OCI-LY1 (cell line): ENCODE measurements around the gene COL3A1.

ENCODE experiments used
- H2AFZ ChIP-seq: fragments of 200-600 bp; sonication (generic), shearing (Covaris generic); 2 replicates; pipeline ENCODE4 v1.6.0; 2014; ENCODE audit warnings: antibody characterized with exemption, mild to moderate bottlenecking, low read length
- H3F3A ChIP-seq: fragments of 200-600 bp; sonication (generic), shearing (Covaris generic); 2 replicates; pipeline ENCODE4 v1.6.0; 2014; ENCODE audit warnings: mild to moderate bottlenecking, antibody characterized with exemption, low read length, moderate library complexity; ENCODE audit not compliant: insufficient read depth
- H3K27ac ChIP-seq: fragments of 200-600 bp; sonication (generic); 2 replicates; pipeline ENCODE4 v1.5.1; 2014; ENCODE audit warnings: low read length, mixed run types, mild to moderate bottlenecking, low read depth; ENCODE audit not compliant: poor library complexity, severe bottlenecking
- H3K27me3 ChIP-seq: fragments of 200-600 bp; sonication (generic); 2 replicates; pipeline ENCODE4 v1.6.0; 2014; ENCODE audit warnings: antibody characterized with exemption, mild to moderate bottlenecking, low read length, moderate library complexity; ENCODE audit not compliant: insufficient read depth
- H3K36me3 ChIP-seq: fragments of 200-600 bp; sonication (generic); 2 replicates; pipeline ENCODE4 v1.6.1; 2014; ENCODE audit warnings: mild to moderate bottlenecking, antibody characterized with exemption, low read length, moderate library complexity, mixed read lengths; ENCODE audit not compliant: insufficient read depth
- H3K4me1 ChIP-seq: fragments of 200-600 bp; sonication (generic); 2 replicates; pipeline ENCODE4 v1.5.1; 2014; ENCODE audit warnings: mild to moderate bottlenecking, low read length, moderate library complexity; ENCODE audit not compliant: insufficient read depth, severe bottlenecking
- H3K4me2 ChIP-seq: fragments of 200-600 bp; sonication (generic), shearing (Covaris generic); 2 replicates; pipeline ENCODE4 v1.6.1; 2014; ENCODE audit warnings: low read length
- H3K4me3 ChIP-seq: fragments of 200-600 bp; sonication (generic); 2 replicates; pipeline ENCODE4 v1.5.1; 2014; ENCODE audit warnings: low read length, low read depth, mild to moderate bottlenecking, mixed read lengths; ENCODE audit not compliant: poor library complexity, severe bottlenecking
- H3K79me2 ChIP-seq: fragments of 200-600 bp; shearing (Covaris generic); 2 replicates; pipeline ENCODE4 v1.6.1; 2016; ENCODE audit warnings: mixed run types, low read length, mixed read lengths; ENCODE audit not compliant: insufficient read depth
- H3K9ac ChIP-seq: fragments of 200-600 bp; sonication (generic), shearing (Covaris generic); 2 replicates; pipeline ENCODE4 v1.6.1; 2014; ENCODE audit warnings: mild to moderate bottlenecking, low read length, mixed read lengths
- H3K9me2 ChIP-seq: fragments of 200-600 bp; sonication (generic), shearing (Covaris generic); 2 replicates; pipeline ENCODE4 v1.6.1; 2014; ENCODE audit warnings: low read depth, mild to moderate bottlenecking, low read length, mixed read lengths
- H3K9me3 ChIP-seq: fragments of 200-600 bp; shearing (Covaris generic); 2 replicates; pipeline ENCODE4 v1.6.1; 2014; ENCODE audit warnings: low read length, mixed read lengths
- H4K20me1 ChIP-seq: fragments of 200-600 bp; sonication (generic), shearing (Covaris generic); 2 replicates; pipeline ENCODE4 v1.6.0; 2016; ENCODE audit warnings: mild to moderate bottlenecking, low read length; ENCODE audit not compliant: insufficient read depth
- CTCF ChIP-seq: fragments of 200-600 bp; sonication (generic), shearing (Covaris generic); IDR thresholded peaks from 2 replicates; pipeline ENCODE4 v1.5.1; 2017; ENCODE audit warnings: mild to moderate bottlenecking, antibody characterized with exemption, low read length, moderate library complexity, mixed read lengths
- EZH2 ChIP-seq: fragments of 200-600 bp; sonication (generic), shearing (Covaris generic); IDR thresholded peaks from 2 replicates; pipeline ENCODE4 v1.8.0; 2017; ENCODE audit warnings: borderline replicate concordance, mixed run types, mild to moderate bottlenecking, antibody characterized with exemption, low read length, moderate library complexity, mixed read lengths

The COL3A1 gene

DNA sequence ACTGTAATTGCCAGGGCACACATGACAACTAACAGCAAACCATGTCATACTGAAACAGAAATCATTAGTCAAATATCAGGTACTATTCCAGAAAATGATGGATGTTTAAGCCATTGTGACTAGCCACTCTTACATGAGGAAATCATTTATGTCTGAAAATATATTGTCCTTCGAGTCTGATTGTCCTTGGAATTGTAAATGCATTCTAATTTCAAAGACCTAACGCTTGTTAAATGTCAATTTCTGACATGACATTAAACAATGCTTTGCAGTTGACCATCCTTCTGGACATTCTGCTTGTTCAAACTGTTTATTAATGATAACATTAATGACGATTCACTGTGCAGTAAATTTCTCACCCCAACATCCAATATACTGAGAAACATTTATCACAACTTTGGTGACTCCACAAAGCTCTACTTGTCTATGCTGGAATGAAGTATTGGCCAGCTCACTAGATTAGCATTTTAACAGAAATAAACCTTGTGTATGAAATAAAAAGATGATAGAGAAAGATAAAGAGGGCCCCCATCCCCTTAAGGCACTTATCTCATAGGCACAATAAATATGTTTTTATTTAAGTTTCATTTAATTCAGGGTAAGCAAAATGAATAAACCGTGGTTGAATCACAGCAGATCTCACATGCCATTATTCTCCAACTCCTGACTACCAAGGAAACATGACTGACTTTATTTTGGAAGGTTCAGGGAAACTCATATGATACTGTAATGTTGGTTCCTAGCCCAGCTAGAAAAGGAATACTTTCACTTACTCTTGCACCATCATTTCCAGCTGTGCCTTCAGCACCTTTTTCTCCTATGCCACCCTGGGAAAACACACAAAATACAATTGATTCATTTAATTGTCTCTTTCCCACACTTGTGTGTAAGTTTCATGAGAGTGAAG lies 82.3 kb downstream of the COL3A1 start:
- H3K4me1 ChIP-seq = no peaks in the 10 kb centered on the region

GRCh38 chr2:189057316-189057715 lies 83.1 kb downstream of the COL3A1 start:
- H3K4me3 ChIP-seq = no peak overlapping the region
- TF ChIP-seq EZH2 = no peak
- TF ChIP-seq CTCF = no peak
- no peak overlapping the region for H3K27ac ChIP-seq
- no peaks in the 10 kb centered on the region for H3K9me2 ChIP-seq
- no peaks in the 10 kb centered on the region for H3K4me1 ChIP-seq
- H3K9me3 ChIP-seq = no peaks in the 10 kb centered on the region
- H3K79me2 ChIP-seq = no peaks in the 10 kb centered on the region
- no peak overlapping the region for H3K9ac ChIP-seq
- H3K36me3 ChIP-seq = no peaks in the 10 kb centered on the region
- no peak overlapping the region for H2AFZ ChIP-seq
- no peaks in the 10 kb centered on the region for H4K20me1 ChIP-seq
- no peak overlapping the region for H3K4me2 ChIP-seq
- no peaks in the 10 kb centered on the region for H3K27me3 ChIP-seq
- H3F3A ChIP-seq = no peaks in the 10 kb centered on the region

More for the DNA sequence above, 82.3 kb downstream of the COL3A1 start:
- no peaks in the 10 kb centered on the region for H3K79me2 ChIP-seq
- H3K4me3 ChIP-seq = no peak overlapping the region
- no peak overlapping the region for H3K9ac ChIP-seq
- no peaks in the 10 kb centered on the region for H3K9me2 ChIP-seq
- H3K27ac ChIP-seq = no peak overlapping the region
- no peaks in the 10 kb centered on the region for H3K27me3 ChIP-seq
- H2AFZ ChIP-seq = no peak overlapping the region
- H3K36me3 ChIP-seq = no peaks in the 10 kb centered on the region
- H4K20me1 ChIP-seq = no peaks in the 10 kb centered on the region
- H3K4me2 ChIP-seq = no peak overlapping the region
- no peaks in the 10 kb centered on the region for H3F3A ChIP-seq
- TF ChIP-seq EZH2 (no peak), CTCF (no peak)
- H3K9me3 ChIP-seq = no peaks in the 10 kb centered on the region

DNA sequence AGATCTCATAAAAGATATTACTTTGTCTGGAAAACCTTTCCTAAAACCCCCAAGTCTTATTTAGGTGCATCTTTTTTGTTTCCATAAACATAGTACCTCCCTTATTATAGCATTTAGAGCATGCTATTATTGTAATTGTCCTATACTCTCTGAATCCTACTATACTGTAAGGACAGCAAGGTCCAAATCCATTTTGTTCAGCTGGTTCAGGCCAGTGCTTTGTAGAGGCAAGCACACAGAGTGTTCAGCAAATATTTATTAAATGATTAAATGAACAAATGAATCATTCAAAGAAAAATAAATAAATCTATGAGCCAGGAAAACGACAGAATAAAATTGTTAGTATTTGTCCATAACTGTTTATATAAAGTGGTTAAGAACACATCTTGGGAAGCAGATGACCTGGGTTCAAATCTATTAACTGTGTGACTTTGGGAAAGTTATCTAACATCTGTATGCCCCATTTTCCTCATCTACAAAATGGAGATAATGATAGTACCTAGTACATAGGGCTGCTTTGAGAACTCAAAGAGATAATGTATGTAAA lies 86.0 kb downstream of the COL3A1 start:
- H3K9me3 ChIP-seq = no peaks in the 10 kb centered on the region
- H3K36me3 ChIP-seq = no peaks in the 10 kb centered on the region
- H3K79me2 ChIP-seq = no peaks in the 10 kb centered on the region
- no peaks in the 10 kb centered on the region for H3K4me1 ChIP-seq
- TF ChIP-seq EZH2 (no peak), CTCF (no peak)
- H3K4me2 ChIP-seq = no peak overlapping the region
- no peak overlapping the region for H2AFZ ChIP-seq
- H3F3A ChIP-seq = no peaks in the 10 kb centered on the region
- H3K4me3 ChIP-seq = no peak overlapping the region
- H4K20me1 ChIP-seq = no peaks in the 10 kb centered on the region
- no peak overlapping the region for H3K27ac ChIP-seq
- H3K27me3 ChIP-seq = no peaks in the 10 kb centered on the region
- H3K9ac ChIP-seq = no peak overlapping the region
- no peaks in the 10 kb centered on the region for H3K9me2 ChIP-seq
